Esophagus mucosa (tissue), 1 donor: Measurements from ENCODE around the gene SLC22A23. TPM values are rescaled to one million over a fixed set of nuclear protein-coding genes. Genes with fewer than 3 reads are reported as not detected.
"Not testable (repeated sequence)": the region's sequence is repeated elsewhere in the genome, so short reads cannot be mapped to it uniquely, and the experiment has no call there.

ENCODE experiments used
- ATAC-seq: fragments of 200-7000 bp; cut with Tn5 transposase; one replicate; pipeline ENCODE4 v1.9.1; 2020
- total RNA-seq: library from RNA; stranded (reverse); gene quantifications from one replicate; pipeline ENCODE4 v1.2.4, GENCODE V29; 2023
- donor health status: DM: yes; HTN: yes; CAD: no.

The SLC22A23 gene
- total RNA-seq, 1 donor from 2014 or later, result 36.3 TPM

DNA sequence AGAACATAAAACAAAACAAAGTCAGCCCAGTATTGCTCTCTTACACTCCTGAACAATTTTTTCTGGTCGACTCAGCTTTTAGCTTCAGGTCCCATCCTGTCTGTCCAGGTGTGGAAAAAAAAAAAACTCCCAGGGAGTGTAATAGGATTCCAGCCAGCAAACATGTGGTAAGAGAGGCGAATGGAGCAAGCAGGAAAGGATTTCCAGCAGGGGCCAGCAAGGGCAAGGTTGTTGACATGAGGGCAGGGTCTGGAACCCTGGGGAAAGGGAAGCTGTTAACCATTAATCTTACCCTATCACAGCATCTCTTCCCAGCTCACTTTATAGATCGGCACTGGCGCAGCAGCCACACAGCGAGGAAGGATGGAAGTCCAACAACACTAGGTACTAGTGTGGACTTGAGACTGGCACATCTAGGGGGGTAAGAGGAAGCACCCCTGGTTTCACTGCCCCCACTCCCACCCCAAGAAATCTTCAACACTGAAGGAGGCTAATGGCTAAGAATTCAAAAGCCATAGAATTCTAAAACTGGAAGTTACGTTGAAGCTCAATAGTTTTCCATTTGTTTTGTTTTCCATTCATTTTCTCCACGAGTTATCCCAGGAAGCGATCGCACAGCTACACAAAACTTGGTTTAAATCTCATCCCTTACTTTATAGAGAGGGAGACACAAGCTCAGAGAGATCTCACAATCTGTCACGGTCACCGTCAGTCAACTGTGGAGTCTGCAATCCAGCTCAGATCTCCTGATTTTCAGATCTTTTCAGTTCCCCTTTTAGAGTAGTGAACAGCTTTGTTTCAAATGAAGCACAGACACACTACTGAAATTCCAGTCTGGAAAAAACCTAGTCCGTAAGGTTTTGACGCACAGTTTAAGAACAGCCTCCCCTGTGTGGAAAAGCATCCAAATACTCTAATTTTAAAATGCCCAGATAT, 53.3 kb downstream of the SLC22A23 start:
- ATAC-seq, result peak; percentile 54

- ATAC-seq, result peak; percentile 91
Observed at GRCh38 chr6:3402310-3403237, 54.3 kb downstream of the SLC22A23 start.

DNA sequence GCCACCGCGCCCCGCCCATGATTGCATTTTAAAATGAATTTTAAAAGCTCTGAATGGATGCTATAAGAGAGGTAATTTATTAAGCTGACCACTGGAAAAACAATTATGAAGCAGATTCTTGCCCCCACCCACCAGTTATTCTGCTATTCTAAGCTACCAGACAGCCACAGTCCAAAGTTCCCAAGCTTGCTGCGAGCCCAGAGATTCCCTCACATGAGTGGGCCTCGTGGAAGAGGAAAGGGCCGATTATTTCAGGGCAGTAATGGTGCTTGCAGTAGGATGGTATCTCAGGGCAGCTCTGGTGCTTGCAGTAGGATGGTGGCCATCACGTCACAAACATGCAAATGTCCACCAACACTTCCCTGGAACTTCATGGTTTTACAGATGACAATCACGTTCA, 56.7 kb downstream of the SLC22A23 start:
- no peak for ATAC-seq

GRCh38 chr6:3398755-3399696, 57.8 kb downstream of the SLC22A23 start:
- no peak for ATAC-seq

- no peak for ATAC-seq
Observed at GRCh38 chr6:3398165-3398562, 58.7 kb downstream of the SLC22A23 start.

DNA sequence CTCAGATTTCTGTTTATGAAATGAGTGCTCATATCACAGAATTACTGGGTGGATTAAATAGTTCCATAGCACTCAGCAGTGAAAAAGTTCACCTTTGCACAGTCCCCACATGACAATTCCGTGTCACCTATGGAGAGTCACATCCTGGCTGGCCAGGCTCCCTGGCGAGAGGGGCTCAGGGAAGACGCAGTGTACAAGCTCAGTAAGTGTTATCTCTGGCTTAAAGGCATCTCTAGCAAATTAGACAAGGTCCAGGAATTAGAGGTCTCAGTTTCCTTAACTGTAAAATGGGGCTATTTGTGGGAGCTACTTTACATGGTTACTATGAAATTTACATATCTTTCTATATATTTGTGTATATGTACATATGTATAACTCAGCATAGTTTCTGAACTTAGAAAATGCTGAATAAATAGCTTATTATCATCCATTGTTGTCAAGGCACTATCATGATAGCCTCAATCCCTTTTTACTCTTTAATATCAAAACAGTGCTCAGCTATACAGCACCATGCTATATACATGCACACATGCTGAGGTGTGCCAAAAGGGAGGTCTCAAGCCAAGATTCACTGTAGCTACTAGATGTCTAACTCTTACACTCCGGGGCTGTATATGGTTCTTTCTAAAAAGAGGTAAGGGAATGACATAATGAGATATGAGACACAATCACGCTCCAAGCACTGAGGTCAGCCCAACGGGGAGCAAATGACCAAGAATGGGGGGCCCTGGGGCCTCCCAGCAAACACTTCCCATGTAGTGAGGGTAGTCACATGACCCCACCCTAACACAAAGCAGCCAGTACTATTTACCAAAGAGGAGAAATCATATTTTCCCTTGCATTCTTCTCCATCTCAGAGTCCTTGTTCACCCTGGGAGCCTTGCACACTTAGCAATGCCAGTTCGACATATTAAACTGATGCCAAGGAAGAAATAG, 59.4 kb downstream of the SLC22A23 start:
- no peak for ATAC-seq

GRCh38 chr6:3396503-3397180, 60.2 kb downstream of the SLC22A23 start:
- no peak for ATAC-seq

DNA sequence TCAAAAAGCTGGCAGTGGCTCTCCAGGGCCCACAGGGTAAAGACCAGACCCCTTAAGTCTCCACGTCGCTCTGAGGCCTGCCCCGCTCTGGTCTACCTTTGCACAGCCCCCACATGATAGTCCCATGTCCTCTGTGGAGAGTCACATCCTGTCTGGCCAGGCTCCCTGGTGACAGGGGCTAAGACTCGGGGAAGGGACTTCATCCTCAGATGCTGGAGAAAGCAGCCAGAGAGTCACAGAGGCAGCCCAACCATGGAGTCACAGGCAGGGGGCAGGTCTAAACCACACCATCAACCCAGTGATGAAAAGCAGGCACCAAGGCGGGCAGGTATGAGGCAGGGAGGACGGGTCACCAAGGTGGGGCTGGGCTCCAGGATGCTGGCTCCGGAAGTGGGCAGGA, 62.2 kb downstream of the SLC22A23 start:
- ATAC-seq, result no peak

DNA sequence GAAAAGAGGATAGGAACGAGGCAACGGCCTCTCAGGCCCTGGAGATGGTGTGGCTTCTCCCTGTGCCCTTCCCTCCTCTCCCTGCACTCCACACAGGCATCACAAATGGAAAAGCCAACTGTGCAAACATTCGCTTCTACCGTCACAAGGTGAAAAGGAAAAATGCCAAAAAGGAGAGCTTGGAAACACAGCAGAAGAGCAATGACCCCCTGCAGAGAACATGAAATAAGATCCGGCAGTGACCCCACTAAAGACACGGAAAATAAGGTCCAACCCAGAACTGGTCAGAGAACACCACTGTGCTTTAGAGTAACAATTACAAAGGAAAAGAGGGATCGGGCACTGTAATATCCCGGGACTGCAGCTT, 63.0 kb downstream of the SLC22A23 start:
- no peak for ATAC-seq

GRCh38 chr6:3392930-3393835, 63.7 kb downstream of the SLC22A23 start:
- ATAC-seq, result no peak

DNA sequence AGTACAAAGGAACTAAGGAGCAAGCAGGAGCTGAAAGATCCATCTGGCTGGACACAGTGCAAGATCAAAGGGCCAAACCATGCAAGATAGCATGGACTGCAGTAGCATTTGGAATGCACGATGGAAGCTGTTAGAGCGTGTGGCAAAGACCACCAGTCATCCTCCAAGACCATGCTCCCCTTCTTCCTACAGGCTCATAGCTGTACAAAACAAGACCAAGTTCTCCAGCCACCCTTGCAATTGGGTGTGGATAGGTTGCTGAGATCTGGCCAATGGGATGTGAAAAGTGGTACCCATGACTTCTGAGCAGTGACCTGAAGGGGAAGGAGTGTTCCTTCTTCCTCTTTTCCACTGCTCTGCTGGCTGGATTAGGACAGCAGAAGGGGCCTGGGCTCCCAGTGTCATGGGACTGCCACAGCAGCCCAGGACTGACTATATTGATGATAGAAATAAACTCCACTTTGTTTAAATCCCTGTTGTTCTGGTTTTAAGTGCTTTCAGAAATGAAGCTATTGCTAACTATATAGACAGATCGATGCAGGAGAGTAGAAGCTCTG, 64.9 kb downstream of the SLC22A23 start:
- no peak for ATAC-seq

DNA sequence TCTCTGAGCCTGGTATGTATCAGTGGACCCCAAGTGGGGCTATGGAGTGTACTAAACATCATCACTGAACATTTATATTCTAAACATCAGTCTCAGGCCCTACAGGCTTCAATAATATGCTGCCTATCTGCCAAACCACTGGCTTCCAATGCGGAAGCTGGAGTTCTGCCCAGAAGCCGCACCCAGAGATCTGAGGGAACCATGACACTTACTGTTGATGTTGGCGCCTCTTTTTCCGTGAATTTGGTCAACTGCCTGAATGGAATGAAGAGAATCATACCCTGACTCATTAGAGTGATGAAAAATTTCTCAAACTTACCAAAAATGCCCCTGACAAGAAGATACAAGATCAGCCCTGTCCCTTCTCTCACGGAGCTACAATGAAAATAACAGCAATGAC, 66.2 kb downstream of the SLC22A23 start:
- peak; percentile 70 for ATAC-seq

- ATAC-seq, result peak; percentile 73
Observed at GRCh38 chr6:3389390-3390167, 67.3 kb downstream of the SLC22A23 start.

DNA sequence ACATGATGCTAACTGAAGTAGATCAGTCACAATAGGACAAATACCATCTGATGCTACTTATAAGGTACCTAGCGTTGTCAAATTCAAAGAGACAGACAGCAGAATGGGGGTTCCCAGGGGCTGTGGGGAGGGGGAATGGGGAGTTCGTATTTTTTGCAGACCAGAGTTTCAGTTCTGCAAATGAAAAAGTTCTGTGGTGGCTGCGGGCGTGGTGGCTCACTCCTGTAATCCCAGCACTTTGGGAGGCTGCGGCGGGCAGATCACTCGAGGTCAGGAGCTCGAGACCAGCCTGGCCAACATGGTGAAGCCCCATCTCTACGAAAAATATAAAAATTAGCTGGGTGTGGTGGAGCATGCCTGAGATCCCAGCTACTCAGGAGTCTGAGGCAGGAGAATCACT, 68.1 kb downstream of the SLC22A23 start:
- ATAC-seq, result no peak

GRCh38 chr6:3386374-3386857, 70.4 kb downstream of the SLC22A23 start:
- peak; percentile 65 for ATAC-seq

DNA sequence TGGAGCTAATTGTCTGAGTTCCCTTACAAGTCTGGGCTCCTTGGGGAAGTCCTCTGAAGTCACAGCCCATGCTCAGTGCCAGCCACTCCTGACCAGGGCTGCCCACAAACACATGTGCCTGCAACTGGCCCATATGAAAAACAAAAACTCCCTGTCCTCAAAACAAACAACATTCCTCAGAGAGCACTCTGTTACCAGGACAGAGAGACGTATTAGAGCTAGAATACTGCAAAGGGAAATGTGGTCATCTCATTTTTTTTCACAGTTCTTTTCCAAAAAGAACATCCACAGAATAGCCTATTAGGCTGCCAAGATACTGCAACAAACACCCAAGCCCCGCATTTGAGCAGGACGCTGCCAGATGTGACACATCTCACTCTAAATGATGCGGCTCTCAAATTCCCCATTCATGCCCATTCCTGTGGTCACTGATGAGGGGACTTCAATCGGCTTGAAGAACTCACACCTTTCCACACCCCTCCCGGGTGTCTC, 71.1 kb downstream of the SLC22A23 start:
- ATAC-seq, result no peak

DNA sequence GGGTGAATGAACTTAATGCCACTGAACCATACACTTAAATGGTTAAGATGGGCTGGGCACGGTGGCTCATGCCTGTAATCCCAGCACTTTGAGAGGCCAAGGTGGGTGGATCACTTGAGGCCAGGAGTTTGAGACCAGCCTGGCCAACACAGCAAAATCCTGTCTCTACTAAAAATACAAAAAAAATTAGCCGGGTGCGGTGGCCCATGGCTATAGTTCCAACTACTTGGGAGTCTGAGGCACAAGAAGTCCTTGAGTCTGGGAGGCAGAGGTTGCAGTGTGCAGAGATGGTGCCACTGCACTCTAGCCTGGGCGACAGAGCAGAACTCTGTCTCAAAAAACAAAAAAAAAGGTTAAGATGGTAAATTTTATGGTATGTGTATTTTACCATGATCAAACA, 71.7 kb downstream of the SLC22A23 start:
- ATAC-seq, result not testable (repeated sequence)
